ENCODE results near the gene SIX3.

GRCh38 chr2:44959855-44960254 lies 18.4 kb downstream of the SIX3 start:
- TF ChIP-seq YY1 (IDR thresholded peaks at IDR 0.05; ENCODE audit: insufficient read depth, insufficient read length) (no peak), ZNF274 (IDR thresholded peaks at IDR 0.05; ENCODE audit: low read depth, low read length) (no peak)

Measured in NT2/D1 (cell line).